Neuronal stem cell (in vitro differentiated cells): ENCODE data around the gene CACYBP.

Experiments
- DNase-seq: peaks from one replicate; pipeline ENCODE4 v3.0.0-alpha.2; 2013; ENCODE audit warnings: low spot score
- H2AFZ ChIP-seq: one replicate; pipeline ENCODE4 v1.6.1; 2013; ENCODE audit warnings: mild to moderate bottlenecking, low read length, inconsistent platforms
- H2AK5ac ChIP-seq: 2 replicates; pipeline ENCODE4 v1.6.1; 2013; ENCODE audit warnings: low read depth, mild to moderate bottlenecking, inconsistent platforms, low read length, moderate library complexity, mixed read lengths
- H2BK120ac ChIP-seq: 2 replicates; pipeline ENCODE4 v1.6.1; 2013; ENCODE audit warnings: low read depth, mild to moderate bottlenecking, inconsistent platforms, low read length, moderate library complexity, mixed read lengths
- H2BK12ac ChIP-seq: one replicate; pipeline ENCODE4 v1.6.1; 2013; ENCODE audit warnings: low read length, inconsistent platforms
- H2BK15ac ChIP-seq: 2 replicates; pipeline ENCODE4 v1.6.1; 2013; ENCODE audit warnings: mild to moderate bottlenecking, low read length, inconsistent platforms, mixed read lengths
- H2BK5ac ChIP-seq: one replicate; pipeline ENCODE4 v1.6.1; 2013; ENCODE audit warnings: inconsistent platforms, mild to moderate bottlenecking, low read length, moderate library complexity
- H3K14ac ChIP-seq: one replicate; pipeline ENCODE4 v1.6.1; 2013; ENCODE audit warnings: low read length, inconsistent platforms
- H3K18ac ChIP-seq: 2 replicates; pipeline ENCODE4 v1.6.1; 2013; ENCODE audit warnings: low read length, inconsistent platforms
- H3K23ac ChIP-seq: 2 replicates; pipeline ENCODE4 v1.6.1; 2013; ENCODE audit warnings: low read depth, mild to moderate bottlenecking, mixed read lengths, low read length, inconsistent platforms; ENCODE audit not compliant: poor library complexity
- H3K27ac ChIP-seq: replicated peaks from 3 replicates; pipeline ENCODE4 v1.5.1; 2013; ENCODE audit warnings: low read length, inconsistent platforms
- H3K27me3 ChIP-seq, 3 experiments: 2 replicates each; pipeline ENCODE4 v1.6.1; 2013; ENCODE audit warnings: low read length in 3 of 3, mild to moderate bottlenecking in 2 of 3, inconsistent platforms in 1 of 3, low read depth in 1 of 3, mixed read lengths in 1 of 3, moderate library complexity in 1 of 3; ENCODE audit not compliant: control insufficient read depth in 3 of 3, insufficient read depth in 3 of 3
- H3K36me3 ChIP-seq, 2 donors: replicated peaks in 1 of 2; 2 replicates each; pipeline ENCODE4 v1.6.1; 2013; ENCODE audit warnings: low read length in 2 of 2; ENCODE audit not compliant: control insufficient read depth in 2 of 2, insufficient read depth in 2 of 2
- H3K4ac ChIP-seq: 2 replicates; pipeline ENCODE4 v1.6.1; 2013; ENCODE audit warnings: inconsistent platforms, mild to moderate bottlenecking, low read length, moderate library complexity
- H3K4me1 ChIP-seq, 2 donors: 1 replicate in 1 of 2; 2 replicates in 1 of 2; pipeline ENCODE4 v1.6.1; 2013; ENCODE audit warnings: low read length in 2 of 2, low read depth in 1 of 2; ENCODE audit not compliant: control insufficient read depth in 2 of 2, insufficient read depth in 1 of 2
- H3K4me2 ChIP-seq: one replicate; pipeline ENCODE4 v1.6.1; 2013; ENCODE audit warnings: mild to moderate bottlenecking, low read length, inconsistent platforms; ENCODE audit not compliant: insufficient read depth, poor library complexity, severe bottlenecking
- H3K4me3 ChIP-seq, 2 donors: 2 replicates each; pipeline ENCODE4 v1.5.1; 2013; ENCODE audit warnings: low read length in 2 of 2, mild to moderate bottlenecking in 2 of 2, inconsistent platforms in 1 of 2, moderate library complexity in 1 of 2
- H3K79me1 ChIP-seq: one replicate; pipeline ENCODE4 v1.6.1; 2013; ENCODE audit warnings: low read depth, mild to moderate bottlenecking, inconsistent platforms, low read length, moderate library complexity
- H3K9ac ChIP-seq: one replicate; pipeline ENCODE4 v1.6.1; 2013; ENCODE audit warnings: mild to moderate bottlenecking, low read depth, low read length, inconsistent platforms; ENCODE audit not compliant: poor library complexity
- H3K9me3 ChIP-seq, 2 donors: replicated peaks in 1 of 2; 2 replicates each; pipeline versions ENCODE3 to v1.6.1; 2013; ENCODE audit warnings: low read length in 2 of 2, mild to moderate bottlenecking in 2 of 2, inconsistent platforms in 1 of 2, low read depth in 1 of 2, mixed read lengths in 1 of 2, moderate library complexity in 1 of 2; ENCODE audit not compliant: control insufficient read depth in 2 of 2, insufficient read depth in 1 of 2
- H4K8ac ChIP-seq: one replicate; pipeline ENCODE4 v1.6.1; 2013; ENCODE audit warnings: low read depth, mild to moderate bottlenecking, inconsistent platforms, low read length, moderate library complexity
- H4K91ac ChIP-seq: one replicate; pipeline ENCODE4 v1.6.1; 2013; ENCODE audit warnings: low read length, low read depth, mild to moderate bottlenecking, inconsistent platforms; ENCODE audit not compliant: poor library complexity
- WGBS, 2 donors: extraction: QIAGEN DNeasy Blood & Tissue Kit; methylation state at CpG; one replicate each; pipeline ENCODE4 v1.1.7; 2013; ENCODE audit warnings: missing lambda C conversion rate in 2 of 2, mixed read lengths in 1 of 2; ENCODE audit not compliant: insufficient read length in 2 of 2, insufficient replicate concordance in 1 of 2; ENCODE audit errors: extremely low coverage in 2 of 2; 5-methylcytosine and 5-hydroxymethylcytosine counted together

CACYBP gene

DNA sequence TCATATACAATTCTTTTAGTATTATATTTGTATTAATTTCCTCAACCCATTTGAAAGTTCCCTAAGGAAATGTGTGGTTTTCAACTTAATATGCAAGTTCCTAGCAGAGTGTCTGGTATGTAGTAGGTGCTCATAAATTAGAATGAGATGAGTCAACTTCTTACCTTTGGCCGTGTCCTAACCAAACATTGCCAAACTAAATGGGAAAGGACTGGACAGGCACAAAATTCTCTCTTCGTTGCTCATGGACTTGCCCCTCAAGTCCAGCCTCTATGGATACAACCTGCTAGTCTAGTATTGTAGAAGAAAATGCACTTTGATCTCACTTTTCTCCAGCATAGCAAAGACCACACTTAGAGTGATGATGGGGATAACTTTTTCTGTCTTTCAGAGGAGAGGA is 35.0 kb downstream of the CACYBP start:
- Histone ChIP-seq H3K36me3 (no peaks in the 10 kb centered on the region), H3K4me2 (no peak overlapping the region), H3K23ac (no peak overlapping the region), H2AK5ac (no peak overlapping the region), H3K79me1 (no peaks in the 10 kb centered on the region), H3K4me3 (no peak overlapping the region), H3K4ac (no peak overlapping the region), H3K9me3 (no peaks in the 10 kb centered on the region), H3K4me1 (peaks cover 0 to 2% of the 10 kb centered on the region in 2 donors), H2BK120ac (no peak overlapping the region), H4K91ac (no peak overlapping the region), H3K9ac (no peak overlapping the region), H3K27ac (no peak overlapping the region), H3K27me3 (peaks cover 0 to 2% (median 0%) of the 10 kb centered on the region in 3 experiments), H4K8ac (no peak overlapping the region), H2AFZ (no peak overlapping the region), H2BK5ac (no peak overlapping the region), H2BK12ac (no peak overlapping the region), H3K14ac (no peak overlapping the region), H3K18ac (no peak overlapping the region), H2BK15ac (no peak overlapping the region)
- WGBS, 2 donors, result no CpG with 5 or more reads among the region's 2 CpGs
- no peak for DNase-seq

DNA sequence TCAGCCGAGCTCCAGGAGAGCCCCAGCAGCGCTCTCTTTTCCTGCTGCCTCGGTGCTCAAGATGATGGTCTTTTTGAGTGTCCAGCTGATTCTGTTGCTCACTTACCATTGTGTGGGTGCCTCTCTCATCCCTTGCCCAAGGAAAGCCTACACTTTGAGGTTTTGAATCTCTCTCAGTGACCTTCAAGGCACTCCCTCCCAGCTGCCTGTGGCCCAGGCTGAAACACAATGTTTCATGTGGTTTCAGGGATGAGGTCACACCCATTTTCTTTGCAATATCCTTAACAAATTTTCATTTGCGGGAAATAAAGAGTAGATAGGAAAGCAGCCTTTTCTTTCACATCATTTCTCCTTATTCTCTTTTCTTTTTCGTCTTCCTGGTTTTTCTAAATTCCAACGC is 36.1 kb downstream of the CACYBP start:
- H3K4me1 ChIP-seq, result peaks cover 0 to 2% of the 10 kb centered on the region in 2 donors
- no peak overlapping the region for H2BK5ac ChIP-seq
- no peak overlapping the region for H3K4me2 ChIP-seq
- no peak overlapping the region for H4K91ac ChIP-seq
- no peak overlapping the region for H2AK5ac ChIP-seq
- no peak for DNase-seq
- no peaks in the 10 kb centered on the region for H3K79me1 ChIP-seq
- no peak overlapping the region for H3K9ac ChIP-seq
- H3K27me3 ChIP-seq, result peaks cover 0 to 2% (median 0%) of the 10 kb centered on the region in 3 experiments
- H3K4ac ChIP-seq, result no peak overlapping the region
- no peaks in the 10 kb centered on the region for H3K9me3 ChIP-seq
- H3K23ac ChIP-seq, result no peak overlapping the region
- H3K18ac ChIP-seq, result no peak overlapping the region
- H3K14ac ChIP-seq, result no peak overlapping the region
- no peak overlapping the region for H2BK15ac ChIP-seq
- no peak overlapping the region for H4K8ac ChIP-seq
- no peak overlapping the region for H2BK12ac ChIP-seq
- H2BK120ac ChIP-seq, result no peak overlapping the region
- whole genome bisulfite sequencing, 2 donors, result no CpG with 5 or more reads among the region's 6 CpGs
- H2AFZ ChIP-seq, result no peak overlapping the region
- no peak overlapping the region for H3K27ac ChIP-seq
- H3K36me3 ChIP-seq, result no peaks in the 10 kb centered on the region
- no peak overlapping the region for H3K4me3 ChIP-seq

DNA sequence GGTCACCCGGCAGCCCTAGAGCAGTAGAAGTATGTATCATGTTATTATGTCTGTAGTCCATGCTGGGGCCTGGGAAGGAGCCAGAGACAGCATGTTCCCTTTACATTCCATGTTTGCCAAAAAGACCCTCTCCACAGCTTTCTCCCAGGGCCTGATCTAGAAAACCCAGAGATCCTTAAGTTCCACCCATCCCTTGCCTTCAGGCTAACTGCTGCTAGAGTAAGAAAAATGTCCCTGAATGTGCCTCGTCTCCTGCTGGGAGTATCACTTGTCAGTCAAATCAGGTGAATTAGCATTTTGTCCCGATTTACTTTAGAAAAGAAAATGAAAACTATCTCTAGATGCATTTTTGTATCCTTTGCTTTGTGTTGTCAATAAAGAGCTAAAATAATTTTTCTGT is 36.7 kb downstream of the CACYBP start:
- Histone ChIP-seq H3K4me3 (no peak overlapping the region), H2AK5ac (no peak overlapping the region), H3K14ac (no peak overlapping the region), H3K27me3 (peaks cover 0 to under 1% (median 0%) of the 10 kb centered on the region in 3 experiments), H2BK5ac (no peak overlapping the region), H3K18ac (no peak overlapping the region), H3K23ac (no peak overlapping the region), H2BK12ac (no peak overlapping the region), H2AFZ (peak overlapping the region; percentile 8), H3K36me3 (no peaks in the 10 kb centered on the region), H3K4me2 (no peak overlapping the region), H4K91ac (no peak overlapping the region), H3K9me3 (no peaks in the 10 kb centered on the region), H3K4ac (no peak overlapping the region), H3K9ac (no peak overlapping the region), H4K8ac (no peak overlapping the region), H2BK120ac (no peak overlapping the region), H2BK15ac (no peak overlapping the region), H3K4me1 (peaks cover 0 to 2% of the 10 kb centered on the region in 2 donors), H3K79me1 (no peaks in the 10 kb centered on the region), H3K27ac (no peak overlapping the region)
- DNase-seq, result no peak
- WGBS, 2 donors, result no CpG with 5 or more reads among the region's 3 CpGs

DNA sequence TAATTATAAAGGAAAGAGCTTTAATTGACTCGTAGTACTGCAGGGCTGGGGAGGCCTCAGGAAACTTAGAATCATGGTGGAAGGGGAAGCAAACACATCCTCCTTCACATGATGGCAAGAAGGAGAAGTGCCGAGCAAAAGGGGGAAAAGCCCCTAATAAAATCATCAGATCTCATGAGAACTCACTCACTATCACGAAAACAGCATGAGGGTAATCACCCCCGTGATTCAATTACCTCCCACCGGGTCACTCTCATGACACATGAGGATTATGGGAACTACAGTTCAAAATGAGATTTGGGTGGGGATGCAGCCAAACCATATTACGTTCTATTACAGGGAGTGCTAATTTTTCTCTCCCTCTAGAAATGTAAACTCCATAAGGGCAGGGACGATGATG is 37.7 kb downstream of the CACYBP start:
- Histone ChIP-seq H3K18ac (no peak overlapping the region), H3K4ac (no peak overlapping the region), H3K4me2 (no peak overlapping the region), H2BK15ac (no peak overlapping the region), H3K4me1 (peaks cover 0 to 2% of the 10 kb centered on the region in 2 donors), H3K23ac (no peak overlapping the region), H2AK5ac (no peak overlapping the region), H3K36me3 (no peaks in the 10 kb centered on the region), H3K27ac (no peak overlapping the region), H3K14ac (no peak overlapping the region), H2BK12ac (no peak overlapping the region), H3K9me3 (no peaks in the 10 kb centered on the region), H3K27me3 (no peaks in the 10 kb centered on the region), H2BK5ac (no peak overlapping the region), H3K79me1 (no peaks in the 10 kb centered on the region), H3K9ac (no peak overlapping the region), H4K8ac (no peak overlapping the region), H4K91ac (no peak overlapping the region), H3K4me3 (no peak overlapping the region), H2BK120ac (no peak overlapping the region), H2AFZ (no peak overlapping the region)
- WGBS, 2 donors, result no CpG with 5 or more reads among the region's 7 CpGs
- no peak for DNase-seq
